NCI-H146 (cell line): ENCODE data around the gene AP2S1.
"Not testable (repeated sequence)": the region's sequence is repeated elsewhere in the genome, so short reads cannot be mapped to it uniquely, and the experiment has no call there.

Experiments
- DNase-seq: peaks from one replicate; lab custom pipeline; 2025; lab: John Stamatoyannopoulos, UW

The AP2S1 gene

GRCh38 chr19:46841458-46842083 is 9.1 kb downstream of the AP2S1 start:
- no peak for DNase-seq

- DNase-seq, result peak; percentile 76
Measured at GRCh38 chr19:46840498-46840942, 10.1 kb downstream of the AP2S1 start.

GRCh38 chr19:46839752-46840497 is 10.7 kb downstream of the AP2S1 start:
- DNase-seq, result no peak

- no peak for DNase-seq
Measured at GRCh38 chr19:46838160-46838559, 12.5 kb downstream of the AP2S1 start.

- no peak for DNase-seq
Measured at GRCh38 chr19:46834984-46835383, 15.7 kb downstream of the AP2S1 start.

GRCh38 chr19:46834121-46834520 is 16.5 kb downstream of the AP2S1 start:
- DNase-seq, result no peak

GRCh38 chr19:46830864-46831263 is 19.8 kb downstream of the AP2S1 start:
- no peak for DNase-seq

- no peak for DNase-seq
Measured at GRCh38 chr19:46828484-46828883, 22.2 kb downstream of the AP2S1 start.

GRCh38 chr19:46825731-46826055 is 25.0 kb downstream of the AP2S1 start:
- no peak for DNase-seq

GRCh38 chr19:46824890-46825730 is 25.5 kb downstream of the AP2S1 start:
- DNase-seq, result no peak

GRCh38 chr19:46823049-46823448 is 27.6 kb downstream of the AP2S1 start:
- no peak for DNase-seq

GRCh38 chr19:46822410-46822787 is 28.2 kb downstream of the AP2S1 start:
- not testable (repeated sequence) for DNase-seq

- DNase-seq, result peak; percentile 69
Measured at GRCh38 chr19:46821512-46822409, 28.9 kb downstream of the AP2S1 start.

GRCh38 chr19:46818812-46819211 is 31.8 kb downstream of the AP2S1 start:
- no peak for DNase-seq

GRCh38 chr19:46815833-46816627 is 34.6 kb downstream of the AP2S1 start:
- DNase-seq, result no peak

- DNase-seq, result peak; percentile 19
Measured at GRCh38 chr19:46813839-46814358, 36.7 kb downstream of the AP2S1 start.

GRCh38 chr19:46812977-46813838 is 37.4 kb downstream of the AP2S1 start:
- DNase-seq, result no peak

GRCh38 chr19:46809534-46810272 is 40.9 kb downstream of the AP2S1 start:
- DNase-seq, result no peak

GRCh38 chr19:46806656-46807055 is 44.0 kb downstream of the AP2S1 start:
- no peak for DNase-seq
